Astrocyte of the cerebellum (primary cell): ENCODE results near the gene PSMD13.

Source experiments
- DNase-seq: peaks from one replicate; pipeline ENCODE4 v3.0.0-alpha.2; 2011; ENCODE audit warnings: low read depth
- H3K4me3 ChIP-seq: 2 replicates; pipeline ENCODE4 v1.5.1; 2011; ENCODE audit warnings: mild to moderate bottlenecking, low read depth, low read length, moderate library complexity
- CTCF ChIP-seq: IDR thresholded peaks from 2 replicates; pipeline ENCODE4 v1.5.1; 2012; ENCODE audit warnings: low read length, low read depth, moderate library complexity, mild to moderate bottlenecking; ENCODE audit errors: missing control alignments
- in situ Hi-C: cut with HindIII; loops from 2 replicates; pipeline ENCODE4 v1.10.0; 2017; ENCODE audit warnings: low sequenced_read_pairs

PSMD13 gene

GRCh38 chr11:298406-299065 lies 61.8 kb downstream of the PSMD13 start:
- in situ Hi-C loops: no loop called here
- H3K4me3 ChIP-seq: no peak overlapping the region
- no peak for TF ChIP-seq CTCF
- no peak for DNase-seq

GRCh38 chr11:299081-299891 lies 62.5 kb downstream of the PSMD13 start, which contains the start of gene IFITM5:
Gene IFITM5, minus strand, starts transcription at chr11:299526. Its CDS starts 36 bp downstream, at chr11:299490.
- TF ChIP-seq CTCF: no peak
- no peak for DNase-seq
- H3K4me3 ChIP-seq: no peak within 1 kb of the TSS
- in situ Hi-C loops: no loop called here

- no peak overlapping the region for H3K4me3 ChIP-seq
- no peak for DNase-seq
- TF ChIP-seq CTCF: peak; percentile 31
- in situ Hi-C loops: no loop called here
Observed at GRCh38 chr11:299951-300735, 63.4 kb downstream of the PSMD13 start.
